Mesenchymal stem cell (in vitro differentiated cells and primary cell): Measurements from ENCODE around the gene TNFRSF12A.

Experiments
- DNase-seq: peaks from one replicate; pipeline ENCODE4 v3.0.0-alpha.2; 2013
- H2AFZ ChIP-seq: one replicate; pipeline ENCODE4 v1.6.1; 2013; ENCODE audit warnings: low read depth, mild to moderate bottlenecking, control low read depth, inconsistent platforms, low read length, moderate library complexity
- H2AK5ac ChIP-seq: 2 replicates; pipeline ENCODE4 v1.6.1; 2013; ENCODE audit warnings: low read length, moderate library complexity, mild to moderate bottlenecking, inconsistent platforms; ENCODE audit not compliant: severe bottlenecking
- H2BK120ac ChIP-seq: one replicate; pipeline ENCODE4 v1.6.1; 2013; ENCODE audit warnings: low read depth, mild to moderate bottlenecking, inconsistent platforms, low read length, moderate library complexity
- H2BK12ac ChIP-seq, 2 experiments: one replicate each; pipeline ENCODE4 v1.6.1; 2013; ENCODE audit warnings: inconsistent platforms in 2 of 2, low read length in 2 of 2, mild to moderate bottlenecking in 2 of 2, moderate library complexity in 2 of 2, control low read depth in 1 of 2
- H2BK15ac ChIP-seq: one replicate; pipeline ENCODE4 v1.6.1; 2013; ENCODE audit warnings: mild to moderate bottlenecking, low read depth, inconsistent platforms; ENCODE audit not compliant: poor library complexity, severe bottlenecking
- H2BK5ac ChIP-seq: 2 replicates; pipeline ENCODE4 v1.6.1; 2013; ENCODE audit warnings: low read depth, mild to moderate bottlenecking, low read length, control low read depth, inconsistent platforms; ENCODE audit not compliant: poor library complexity, severe bottlenecking
- H3K14ac ChIP-seq, 2 experiments: one replicate each; pipeline ENCODE4 v1.6.1; 2013; ENCODE audit warnings: inconsistent platforms in 2 of 2, low read length in 2 of 2, control low read depth in 1 of 2, mild to moderate bottlenecking in 1 of 2, moderate library complexity in 1 of 2
- H3K18ac ChIP-seq, 2 experiments: one replicate each; pipeline ENCODE4 v1.6.1; 2013; ENCODE audit warnings: inconsistent platforms in 2 of 2, low read length in 2 of 2, control low read depth in 1 of 2, low read depth in 1 of 2, mild to moderate bottlenecking in 1 of 2
- H3K23ac ChIP-seq, 2 experiments: one replicate each; pipeline ENCODE4 v1.6.1; 2013; ENCODE audit warnings: inconsistent platforms in 2 of 2, low read length in 2 of 2, mild to moderate bottlenecking in 2 of 2, moderate library complexity in 2 of 2, control low read depth in 1 of 2
- H3K27ac ChIP-seq: 2 replicates; pipeline ENCODE4 v1.5.1; 2013; ENCODE audit warnings: mild to moderate bottlenecking, moderate library complexity, low read length, control low read depth, inconsistent platforms; ENCODE audit not compliant: poor library complexity, severe bottlenecking
- H3K27me3 ChIP-seq, 2 experiments: 2 replicates each; pipeline versions ENCODE4 v1.6.1 to v1.7.0; 2013; ENCODE audit warnings: low read length in 2 of 2, mild to moderate bottlenecking in 2 of 2, moderate library complexity in 2 of 2, control low read depth in 1 of 2, inconsistent platforms in 1 of 2; ENCODE audit not compliant: control insufficient read depth in 1 of 2, insufficient read depth in 1 of 2
- H3K36me3 ChIP-seq, 2 experiments: 2 replicates each; pipeline versions ENCODE4 v1.6.1 to v1.7.0; 2013; ENCODE audit warnings: low read length in 2 of 2, control low read depth in 1 of 2, inconsistent platforms in 1 of 2, low read depth in 1 of 2, mild to moderate bottlenecking in 1 of 2; ENCODE audit not compliant: insufficient read depth in 2 of 2, control insufficient read depth in 1 of 2
- H3K4ac ChIP-seq, 2 experiments: one replicate each; pipeline ENCODE4 v1.6.1; 2013; ENCODE audit warnings: inconsistent platforms in 2 of 2, low read length in 2 of 2, mild to moderate bottlenecking in 2 of 2, moderate library complexity in 2 of 2, control low read depth in 1 of 2, low read depth in 1 of 2
- H3K4me1 ChIP-seq: 2 replicates; pipeline ENCODE4 v1.6.1; 2013; ENCODE audit warnings: low read depth, low read length, control low read depth; ENCODE audit not compliant: control insufficient read depth, insufficient read depth
- H3K4me2 ChIP-seq: 2 replicates; pipeline ENCODE4 v1.6.1; 2013; ENCODE audit warnings: low read length, mild to moderate bottlenecking, inconsistent platforms; ENCODE audit not compliant: poor library complexity, severe bottlenecking
- H3K4me3 ChIP-seq, 2 experiments: 2 replicates each; pipeline versions ENCODE4 v1.5.1 to v1.7.0; 2013; ENCODE audit warnings: low read length in 2 of 2, mild to moderate bottlenecking in 2 of 2, control low read depth in 1 of 2, low read depth in 1 of 2; ENCODE audit not compliant: insufficient read depth in 1 of 2
- H3K79me1 ChIP-seq: replicated peaks from 2 replicates; pipeline ENCODE4 v1.6.1; 2013; ENCODE audit warnings: mild to moderate bottlenecking, control low read depth, low read length, inconsistent platforms; ENCODE audit not compliant: poor library complexity, severe bottlenecking
- H3K9ac ChIP-seq: 2 replicates; pipeline ENCODE4 v1.7.0; 2013; ENCODE audit warnings: mild to moderate bottlenecking, low read length, moderate library complexity
- H3K9me3 ChIP-seq: 2 replicates; pipeline ENCODE4 v1.7.0; 2013; ENCODE audit warnings: mild to moderate bottlenecking, low read length; ENCODE audit not compliant: control insufficient read depth
- H4K8ac ChIP-seq: one replicate; pipeline ENCODE4 v1.6.1; 2013; ENCODE audit warnings: inconsistent platforms, mild to moderate bottlenecking, low read length, moderate library complexity
- H4K91ac ChIP-seq: one replicate; pipeline ENCODE4 v1.6.1; 2013; ENCODE audit warnings: mild to moderate bottlenecking, low read length, inconsistent platforms
- WGBS: methylation state at CpG from one replicate; pipeline ENCODE4 v1.1.7; 2013; ENCODE audit warnings: mixed read lengths; 5-methylcytosine and 5-hydroxymethylcytosine counted together

The TNFRSF12A gene

GRCh38 chr16:3065069-3065741 lies 45.0 kb downstream of the TNFRSF12A start, which contains the start of gene IL32:
Gene IL32 (plus strand): TSS chr16:3065640. CDS start chr16:3065812, 172 bp downstream.
- H4K8ac ChIP-seq, result peak within 1 kb of the TSS; percentile 16
- H2AK5ac ChIP-seq, result peak within 1 kb of the TSS; percentile 69
- peak within 1 kb of the TSS; percentile 65 for H3K9ac ChIP-seq
- H2BK15ac ChIP-seq, result no peak within 1 kb of the TSS
- no peak within 1 kb of the TSS for H3K23ac ChIP-seq
- H3K4me1 ChIP-seq, result peaks cover 27% of the 10 kb centered on the region
- peaks cover 0 to 17% of the 10 kb centered on the region in 2 experiments for H3K27me3 ChIP-seq
- H3K9me3 ChIP-seq, result no peaks in the 10 kb centered on the region
- H3K18ac ChIP-seq, result peak within 1 kb of the TSS in 1 of 2 experiments; percentile 25
- peak; percentile 93 for DNase-seq
- H2BK5ac ChIP-seq, result no peak within 1 kb of the TSS
- peaks cover 7% of the 10 kb centered on the region for H3K79me1 ChIP-seq
- H2BK120ac ChIP-seq, result no peak within 1 kb of the TSS
- peak within 1 kb of the TSS in 1 of 2 experiments; percentile 37 for H2BK12ac ChIP-seq
- H3K14ac ChIP-seq, result no peak within 1 kb of the TSS
- WGBS, result 61% methylated on average over 11 of the region's 13 CpGs
- peak within 1 kb of the TSS; percentile 26 to 57 for H3K4ac ChIP-seq
- H3K4me3 ChIP-seq, result peak within 1 kb of the TSS; percentile 24 to 42
- peaks cover 0 to 26% of the 10 kb centered on the region in 2 experiments for H3K36me3 ChIP-seq
- H3K4me2 ChIP-seq, result peak within 1 kb of the TSS; percentile 29
- peak within 1 kb of the TSS; percentile 3 for H2AFZ ChIP-seq
- no peak within 1 kb of the TSS for H4K91ac ChIP-seq
- no peak within 1 kb of the TSS for H3K27ac ChIP-seq

- WGBS, result 93% methylated on average over 24 of the region's 26 CpGs
- peaks cover 26% of the 10 kb centered on the region for H3K4me1 ChIP-seq
- H3K9ac ChIP-seq, result peak overlapping the region; percentile 65
- H2BK5ac ChIP-seq, result no peak overlapping the region
- H3K4ac ChIP-seq, result no peak overlapping the region
- H4K91ac ChIP-seq, result no peak overlapping the region
- no peak overlapping the region for H2AFZ ChIP-seq
- DNase-seq, result no peak
- peaks cover 0 to 26% of the 10 kb centered on the region in 2 experiments for H3K36me3 ChIP-seq
- H3K4me3 ChIP-seq, result peak overlapping the region; percentile 24 to 42
- no peak overlapping the region for H2BK120ac ChIP-seq
- peak overlapping the region in 1 of 2 experiments; percentile 37 for H2BK12ac ChIP-seq
- H2BK15ac ChIP-seq, result no peak overlapping the region
- no peak overlapping the region for H4K8ac ChIP-seq
- H3K79me1 ChIP-seq, result peaks cover 7% of the 10 kb centered on the region
- H3K27ac ChIP-seq, result no peak overlapping the region
- H3K18ac ChIP-seq, result no peak overlapping the region
- H3K23ac ChIP-seq, result no peak overlapping the region
- H2AK5ac ChIP-seq, result peak overlapping the region; percentile 23
- H3K9me3 ChIP-seq, result no peaks in the 10 kb centered on the region
- no peak overlapping the region for H3K14ac ChIP-seq
- peaks cover 0 to 20% of the 10 kb centered on the region in 2 experiments for H3K27me3 ChIP-seq
- peak overlapping the region; percentile 29 for H3K4me2 ChIP-seq
Measured at GRCh38 chr16:3065742-3066439, 45.7 kb downstream of the TNFRSF12A start.

- H4K91ac ChIP-seq, result no peak overlapping the region
- H3K23ac ChIP-seq, result no peak overlapping the region
- H3K4me3 ChIP-seq, result peak overlapping the region in 1 of 2 experiments; percentile 27
- WGBS, result 98% methylated on average over 6 of the region's 7 CpGs
- peaks cover 26% of the 10 kb centered on the region for H3K4me1 ChIP-seq
- H2AFZ ChIP-seq, result no peak overlapping the region
- no peak overlapping the region for H2BK120ac ChIP-seq
- peaks cover 0 to 26% of the 10 kb centered on the region in 2 experiments for H3K36me3 ChIP-seq
- no peak overlapping the region for H3K4ac ChIP-seq
- peak overlapping the region in 1 of 2 experiments; percentile 37 for H2BK12ac ChIP-seq
- H3K27ac ChIP-seq, result no peak overlapping the region
- H2AK5ac ChIP-seq, result peak overlapping the region; percentile 6
- no peaks in the 10 kb centered on the region for H3K9me3 ChIP-seq
- no peak for DNase-seq
- peak overlapping the region; percentile 29 for H3K4me2 ChIP-seq
- no peak overlapping the region for H3K18ac ChIP-seq
- no peak overlapping the region for H4K8ac ChIP-seq
- H2BK5ac ChIP-seq, result no peak overlapping the region
- peaks cover 7% of the 10 kb centered on the region for H3K79me1 ChIP-seq
- no peak overlapping the region for H3K14ac ChIP-seq
- H3K27me3 ChIP-seq, result peaks cover 0 to 24% of the 10 kb centered on the region in 2 experiments
- H3K9ac ChIP-seq, result no peak overlapping the region
- no peak overlapping the region for H2BK15ac ChIP-seq
Measured at GRCh38 chr16:3066440-3066748, 46.2 kb downstream of the TNFRSF12A start.

DNA sequence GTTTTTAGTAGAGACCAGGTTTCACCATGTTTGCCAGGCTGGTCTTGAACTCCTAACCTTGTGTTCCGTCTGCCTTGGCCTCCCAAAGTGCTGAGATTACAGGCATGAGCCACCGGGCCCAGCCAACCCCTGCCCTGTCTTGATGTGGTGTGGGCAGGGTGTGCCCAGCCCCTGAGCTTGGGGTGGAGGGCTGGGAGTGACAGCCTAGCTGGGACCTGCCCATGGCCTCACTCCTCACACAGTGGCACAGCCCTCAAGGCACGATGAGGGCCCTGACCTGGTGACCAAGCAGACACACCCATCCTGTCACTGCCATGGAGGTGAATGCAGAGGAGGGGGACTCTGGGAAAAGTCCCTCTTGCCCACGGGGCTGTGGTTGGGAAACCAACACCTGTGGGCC lies 48.3 kb downstream of the TNFRSF12A start:
- H2BK120ac ChIP-seq, result no peak overlapping the region
- H2BK5ac ChIP-seq, result no peak overlapping the region
- H3K9ac ChIP-seq, result no peak overlapping the region
- peak overlapping the region; percentile 70 for H4K91ac ChIP-seq
- peaks cover 7% of the 10 kb centered on the region for H3K79me1 ChIP-seq
- H2BK12ac ChIP-seq, result no peak overlapping the region
- H3K4me1 ChIP-seq, result peaks cover 26% of the 10 kb centered on the region
- no peak overlapping the region for H3K14ac ChIP-seq
- H2BK15ac ChIP-seq, result no peak overlapping the region
- 81% methylated on average over 2 of the region's 4 CpGs for WGBS
- H3K9me3 ChIP-seq, result no peaks in the 10 kb centered on the region
- no peak overlapping the region for H2AFZ ChIP-seq
- peaks cover 0 to 26% of the 10 kb centered on the region in 2 experiments for H3K36me3 ChIP-seq
- H3K4ac ChIP-seq, result no peak overlapping the region
- H4K8ac ChIP-seq, result no peak overlapping the region
- H3K23ac ChIP-seq, result no peak overlapping the region
- H3K4me2 ChIP-seq, result no peak overlapping the region
- no peak overlapping the region for H3K4me3 ChIP-seq
- no peak overlapping the region for H2AK5ac ChIP-seq
- DNase-seq, result no peak
- H3K27me3 ChIP-seq, result peaks cover 1 to 26% of the 10 kb centered on the region in 2 experiments
- no peak overlapping the region for H3K18ac ChIP-seq
- no peak overlapping the region for H3K27ac ChIP-seq
